ENCODE data around the gene TANC1. TPM values are rescaled to one million over a fixed set of nuclear protein-coding genes. Genes with fewer than 3 reads are reported as not detected.

TANC1 gene
- total RNA-seq, 1 donor from 2014 or later: 8.9 TPM

GRCh38 chr2:159169187-159169586, 200.7 kb downstream of the TANC1 start:
- DNase-seq: no peak

GRCh38 chr2:159172403-159172802, 204.0 kb downstream of the TANC1 start:
- no peak for DNase-seq

- DNase-seq: no peak
Observed at GRCh38 chr2:159174759-159175158, 206.3 kb downstream of the TANC1 start.

- no peak for DNase-seq
Observed at GRCh38 chr2:159175182-159175581, 206.7 kb downstream of the TANC1 start.

GRCh38 chr2:159175927-159176326, 207.5 kb downstream of the TANC1 start:
- no peak for DNase-seq

- DNase-seq: no peak
Observed at GRCh38 chr2:159176555-159176954, 208.1 kb downstream of the TANC1 start.

GRCh38 chr2:159177357-159177756, 208.9 kb downstream of the TANC1 start:
- DNase-seq: no peak

- no peak for DNase-seq
Observed at GRCh38 chr2:159177957-159178356, 209.5 kb downstream of the TANC1 start.

- DNase-seq: no peak
Observed at GRCh38 chr2:159179096-159179495, 210.7 kb downstream of the TANC1 start.

- DNase-seq: no peak
Observed at GRCh38 chr2:159179696-159180095, 211.3 kb downstream of the TANC1 start.

GRCh38 chr2:159183346-159183745, 214.9 kb downstream of the TANC1 start:
- DNase-seq: no peak

GRCh38 chr2:159185401-159186130, 217.1 kb downstream of the TANC1 start:
- no peak for DNase-seq

- no peak for DNase-seq
Observed at GRCh38 chr2:159186462-159186861, 218.0 kb downstream of the TANC1 start.

- no peak for DNase-seq
Observed at GRCh38 chr2:159187106-159187505, 218.7 kb downstream of the TANC1 start.

GRCh38 chr2:159188449-159188848, 220.0 kb downstream of the TANC1 start:
- DNase-seq: no peak

- no peak for DNase-seq
Observed at GRCh38 chr2:159192371-159192918, 224.0 kb downstream of the TANC1 start.

- no peak for DNase-seq
Observed at GRCh38 chr2:159193791-159194190, 225.4 kb downstream of the TANC1 start.

- no peak for DNase-seq
Observed at GRCh38 chr2:159194241-159194640, 225.8 kb downstream of the TANC1 start.

GRCh38 chr2:159195697-159196096, 227.3 kb downstream of the TANC1 start:
- DNase-seq: no peak

GRCh38 chr2:159196393-159196925, 228.0 kb downstream of the TANC1 start:
- DNase-seq: no peak

- DNase-seq: no peak
Observed at GRCh38 chr2:159199236-159199635, 230.8 kb downstream of the TANC1 start.

- DNase-seq: no peak
Observed at GRCh38 chr2:159199761-159200465, 231.5 kb downstream of the TANC1 start.

- no peak for DNase-seq
Observed at GRCh38 chr2:159200498-159200897, 232.1 kb downstream of the TANC1 start.

All from occipital lobe (tissue), 2 donors.